Effector memory CD8-positive, alpha-beta T cell (primary cell): ENCODE measurements around the gene SFT2D3.

Experiments used
- ATAC-seq: fragments of 150-1000 bp; cut with Tn5 transposase; replicated peaks from 2 replicates; pipeline ENCODE4 v1.10.0; 2021; ENCODE audit warnings: mild to moderate bottlenecking, moderate library complexity
- DNase-seq, 3 experiments: peaks; one replicate each; pipeline ENCODE4 v3.0.0; 2021
- H3K27ac Mint-ChIP-seq, 2 donors: one replicate each; pipeline ENCODE4 v1.8.0; 2022; ENCODE audit warnings: mild to moderate bottlenecking in 2 of 2, mixed read lengths in 2 of 2, moderate library complexity in 2 of 2
- H3K27me3 Mint-ChIP-seq, 2 donors: one replicate each; pipeline ENCODE4 v1.8.0; 2022; ENCODE audit warnings: mixed read lengths in 2 of 2
- H3K36me3 Mint-ChIP-seq: one replicate; pipeline ENCODE4 v1.8.0; 2022; ENCODE audit warnings: mild to moderate bottlenecking, moderate library complexity, mixed read lengths; ENCODE audit not compliant: insufficient read depth
- H3K4me1 Mint-ChIP-seq, 2 donors: one replicate each; pipeline ENCODE4 v1.8.0; 2022; ENCODE audit warnings: low read depth in 2 of 2, mixed read lengths in 2 of 2
- H3K4me3 Mint-ChIP-seq, 2 donors: one replicate each; pipeline ENCODE4 v1.8.0; 2022; ENCODE audit warnings: mild to moderate bottlenecking in 2 of 2, mixed read lengths in 2 of 2, moderate library complexity in 2 of 2
- H3K9me3 Mint-ChIP-seq, 2 donors: one replicate each; pipeline ENCODE4 v1.8.0; 2022; ENCODE audit warnings: mixed read lengths in 2 of 2

The SFT2D3 gene

DNA sequence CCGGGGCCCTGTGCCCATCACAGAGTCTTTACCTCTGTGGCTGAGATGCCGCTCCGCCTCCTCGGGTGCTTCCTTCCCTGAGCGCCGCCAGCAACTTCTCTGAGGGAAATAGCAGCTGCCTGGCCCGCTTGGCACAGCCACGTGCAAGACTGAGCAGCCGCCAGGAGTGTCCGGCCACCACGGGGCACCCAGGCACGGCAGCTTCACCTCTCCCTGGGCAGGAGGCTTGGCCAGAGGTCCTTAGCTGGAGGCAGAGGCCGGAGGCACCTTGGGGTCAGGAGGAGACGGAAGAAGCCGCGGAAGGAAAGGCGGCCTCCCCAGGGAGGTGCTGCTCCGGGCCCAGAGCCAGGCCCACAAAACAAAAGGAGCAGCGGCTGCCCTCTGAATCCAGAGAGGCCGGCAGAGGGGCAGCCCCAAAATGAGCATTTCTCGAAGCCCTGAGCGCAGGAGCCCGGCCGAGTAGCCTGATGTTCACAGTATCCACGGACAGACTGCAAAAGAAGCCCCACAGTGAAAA lies 20.0 kb upstream of the SFT2D3 start:
- H3K36me3 Mint-ChIP-seq, result peaks cover 3% of the 10 kb centered on the region
- ATAC-seq (no peak), DNase-seq (no peak)
- no peaks in the 10 kb centered on the region for H3K9me3 Mint-ChIP-seq
- H3K4me3 Mint-ChIP-seq, result no peak overlapping the region
- H3K27ac Mint-ChIP-seq, result no peak overlapping the region
- peaks cover 0 to 2% of the 10 kb centered on the region in 2 donors for H3K4me1 Mint-ChIP-seq
- H3K27me3 Mint-ChIP-seq, result peaks cover 21 to 57% of the 10 kb centered on the region in 2 donors

DNA sequence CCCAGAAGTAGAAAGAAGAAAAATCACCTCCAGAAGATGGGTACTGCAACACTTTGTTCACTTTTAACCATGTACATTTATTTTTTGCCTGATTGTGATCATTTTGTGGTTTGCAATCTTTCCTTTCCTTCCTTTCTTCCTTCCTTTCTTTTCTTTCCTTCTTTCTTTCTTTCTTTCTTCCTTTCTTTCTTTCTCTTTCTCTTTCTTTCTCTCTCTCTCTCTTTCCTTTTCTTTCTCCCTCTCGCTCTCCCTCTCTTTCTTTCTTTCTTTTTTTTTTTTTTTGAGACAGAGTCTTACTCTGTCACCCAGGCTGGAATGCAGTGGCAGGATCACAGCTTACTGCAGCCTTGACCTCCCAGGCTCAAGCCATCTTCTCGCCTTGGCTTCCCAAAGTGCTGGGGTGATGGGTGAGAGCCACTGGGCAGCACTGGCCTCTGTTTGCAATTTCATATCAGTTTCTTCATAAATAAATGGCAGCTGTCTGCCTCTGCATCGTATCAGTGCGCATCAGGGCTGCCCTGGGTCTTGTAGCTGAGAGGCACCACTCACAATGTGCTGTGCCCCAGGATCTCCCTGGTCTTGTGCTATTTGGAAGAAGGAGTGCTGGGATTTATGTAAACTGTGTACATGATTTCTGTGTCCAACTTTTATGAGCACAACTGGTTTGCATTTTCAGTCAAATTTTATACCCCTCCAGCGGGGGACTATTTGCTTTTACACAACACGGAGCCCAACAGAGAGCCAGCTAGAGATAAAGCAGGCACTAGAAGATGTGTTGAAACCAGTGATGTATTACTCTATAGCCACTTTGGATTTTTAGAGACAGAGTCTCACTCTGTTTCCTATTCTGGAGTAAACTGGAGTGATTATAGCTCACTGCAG lies 19.1 kb upstream of the SFT2D3 start:
- no peak overlapping the region for H3K4me3 Mint-ChIP-seq
- no peak overlapping the region for H3K27ac Mint-ChIP-seq
- no peaks in the 10 kb centered on the region for H3K9me3 Mint-ChIP-seq
- H3K27me3 Mint-ChIP-seq, result peaks cover 12 to 55% of the 10 kb centered on the region in 2 donors
- ATAC-seq (no peak), DNase-seq (no peak)
- H3K36me3 Mint-ChIP-seq, result peaks cover 3% of the 10 kb centered on the region
- H3K4me1 Mint-ChIP-seq, result peaks cover 0 to 2% of the 10 kb centered on the region in 2 donors

DNA sequence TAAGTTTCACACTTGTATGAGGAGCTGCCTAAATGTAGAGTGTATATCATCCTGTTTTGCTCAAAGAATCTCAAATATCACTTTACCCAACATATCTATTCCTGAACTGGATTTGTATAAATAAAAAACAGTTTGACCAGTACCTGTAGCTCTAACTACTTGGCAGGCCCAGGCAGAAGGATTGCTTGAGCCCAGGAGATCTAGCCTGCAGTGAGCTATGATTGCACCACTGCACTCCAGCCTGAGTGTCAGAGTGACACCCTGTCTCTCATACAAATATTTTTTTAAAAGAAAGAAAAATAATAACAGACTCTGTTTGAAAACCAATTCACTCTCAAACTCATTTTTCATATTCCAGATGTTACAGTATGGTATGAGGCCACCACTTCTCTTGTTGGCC lies 18.2 kb upstream of the SFT2D3 start:
- Mint-ChIP-seq H3K4me3 (no peak overlapping the region), H3K4me1 (peaks cover 0 to 2% of the 10 kb centered on the region in 2 donors), H3K27me3 (peaks cover 9 to 50% of the 10 kb centered on the region in 2 donors), H3K9me3 (no peaks in the 10 kb centered on the region), H3K27ac (no peak overlapping the region), H3K36me3 (peaks cover 3% of the 10 kb centered on the region)
- ATAC-seq (no peak), DNase-seq (no peak)

DNA sequence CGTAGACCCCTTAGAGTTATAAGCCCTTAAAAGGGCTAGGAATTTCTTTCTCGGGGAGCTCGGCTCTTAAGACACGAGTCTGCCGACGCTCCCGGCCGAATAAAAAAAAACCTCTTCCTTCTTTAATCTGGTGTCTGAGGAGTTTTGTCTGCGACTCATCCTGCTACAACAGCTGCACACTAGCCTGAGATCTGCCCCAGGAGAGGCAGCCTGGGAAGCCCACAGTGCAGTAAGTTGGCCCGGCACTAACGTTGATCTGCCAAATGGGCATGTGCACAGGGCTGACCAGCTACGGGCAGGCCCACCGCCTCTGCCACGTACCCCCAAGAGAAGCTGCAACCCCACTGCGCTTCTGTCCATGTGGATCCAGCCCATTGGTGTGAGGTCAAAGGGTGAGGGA lies 17.5 kb upstream of the SFT2D3 start:
- peaks cover 3% of the 10 kb centered on the region for H3K36me3 Mint-ChIP-seq
- H3K4me1 Mint-ChIP-seq, result peaks cover 0 to 2% of the 10 kb centered on the region in 2 donors
- H3K27ac Mint-ChIP-seq, result peak overlapping the region in 1 of 2 donors; percentile 21
- no peak for ATAC-seq
- peaks cover 6 to 47% of the 10 kb centered on the region in 2 donors for H3K27me3 Mint-ChIP-seq
- no peak overlapping the region for H3K4me3 Mint-ChIP-seq
- DNase-seq, result no peak
- H3K9me3 Mint-ChIP-seq, result no peaks in the 10 kb centered on the region

DNA sequence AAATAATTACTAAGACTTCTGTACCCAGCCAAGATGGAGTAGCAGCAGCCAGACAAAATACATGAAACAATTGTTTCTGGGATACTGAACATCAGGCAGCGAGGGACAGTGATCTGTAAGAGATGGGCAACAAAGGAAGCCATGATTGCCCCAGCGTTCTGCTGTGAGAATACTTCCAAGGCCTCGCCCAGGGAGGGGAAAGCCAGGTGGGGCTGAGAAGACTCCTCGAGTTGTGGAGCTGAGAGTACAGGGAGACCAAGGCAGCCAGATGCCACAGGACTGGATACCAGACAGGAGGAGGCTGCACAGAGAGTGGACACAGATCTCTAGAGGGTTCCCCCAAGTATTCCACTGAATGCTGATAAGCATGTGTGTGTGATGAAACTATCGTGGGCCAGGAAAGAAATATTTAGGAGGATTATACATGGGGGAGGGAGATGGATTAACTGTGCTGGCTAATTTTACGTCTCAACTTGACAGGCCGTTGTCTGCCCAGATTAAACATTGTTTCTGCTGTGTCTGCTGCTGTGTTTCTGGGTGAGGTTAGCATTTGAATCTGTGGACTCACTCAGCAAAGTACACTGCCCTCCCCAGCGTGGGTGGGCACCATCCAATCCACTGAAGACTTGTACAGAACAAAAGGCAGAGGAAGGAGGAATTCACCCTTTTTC lies 15.8 kb upstream of the SFT2D3 start:
- ATAC-seq (no peak), DNase-seq (no peak)
- Mint-ChIP-seq H3K9me3 (no peaks in the 10 kb centered on the region), H3K36me3 (peaks cover 2% of the 10 kb centered on the region), H3K4me1 (peaks cover 0 to 2% of the 10 kb centered on the region in 2 donors), H3K4me3 (no peak overlapping the region), H3K27ac (no peak overlapping the region), H3K27me3 (peaks cover 5 to 45% of the 10 kb centered on the region in 2 donors)

DNA sequence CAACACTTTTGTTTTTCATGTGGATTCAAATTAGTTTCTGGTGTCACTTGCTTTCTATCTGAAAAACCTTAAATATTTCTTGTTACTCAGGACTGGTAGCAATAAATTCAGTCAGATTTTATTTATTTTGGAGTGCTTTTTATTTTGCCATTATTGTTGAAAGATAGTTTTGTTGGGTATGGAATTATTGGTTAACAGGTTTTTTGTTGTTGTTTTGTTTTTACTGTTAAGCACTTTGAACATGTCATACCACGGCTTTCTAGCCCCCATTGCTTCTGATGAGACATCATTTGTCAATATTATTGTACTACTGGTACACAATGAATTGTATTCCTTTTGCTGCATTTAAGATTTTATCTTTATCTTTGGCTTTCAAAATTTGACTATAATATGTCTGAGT lies 12.9 kb upstream of the SFT2D3 start:
- H3K27me3 Mint-ChIP-seq, result peaks cover 5 to 37% of the 10 kb centered on the region in 2 donors
- H3K36me3 Mint-ChIP-seq, result no peaks in the 10 kb centered on the region
- no peak overlapping the region for H3K4me3 Mint-ChIP-seq
- no peak for ATAC-seq
- H3K4me1 Mint-ChIP-seq, result no peaks in the 10 kb centered on the region
- no peak for DNase-seq
- H3K27ac Mint-ChIP-seq, result no peak overlapping the region
- H3K9me3 Mint-ChIP-seq, result peaks cover 6 to 13% of the 10 kb centered on the region in 2 donors

DNA sequence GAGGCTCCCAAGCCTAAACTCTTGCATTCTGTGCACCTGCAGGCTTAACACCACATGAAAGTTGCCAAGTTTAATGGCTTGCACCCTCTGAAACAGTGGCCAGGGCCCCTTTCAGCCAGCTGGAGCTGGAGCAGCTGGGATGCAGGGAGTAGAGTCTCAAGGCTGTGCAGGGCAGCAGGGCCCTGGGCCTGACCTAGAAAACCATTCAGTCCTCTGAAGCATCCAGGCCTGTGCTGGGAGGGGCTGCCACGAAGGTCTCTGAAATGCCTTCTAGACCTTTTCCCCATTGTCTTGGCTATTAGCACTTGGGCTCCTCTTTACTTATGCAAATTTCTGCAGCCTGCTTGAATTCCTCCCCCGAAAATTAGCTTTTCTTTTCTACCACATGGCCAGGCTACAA lies 10.6 kb upstream of the SFT2D3 start:
- ATAC-seq (no peak), DNase-seq (no peak)
- no peak overlapping the region for H3K4me3 Mint-ChIP-seq
- H3K4me1 Mint-ChIP-seq, result no peaks in the 10 kb centered on the region
- peaks cover 6 to 13% of the 10 kb centered on the region in 2 donors for H3K9me3 Mint-ChIP-seq
- H3K36me3 Mint-ChIP-seq, result no peaks in the 10 kb centered on the region
- H3K27ac Mint-ChIP-seq, result no peak overlapping the region
- peaks cover 5 to 23% of the 10 kb centered on the region in 2 donors for H3K27me3 Mint-ChIP-seq

DNA sequence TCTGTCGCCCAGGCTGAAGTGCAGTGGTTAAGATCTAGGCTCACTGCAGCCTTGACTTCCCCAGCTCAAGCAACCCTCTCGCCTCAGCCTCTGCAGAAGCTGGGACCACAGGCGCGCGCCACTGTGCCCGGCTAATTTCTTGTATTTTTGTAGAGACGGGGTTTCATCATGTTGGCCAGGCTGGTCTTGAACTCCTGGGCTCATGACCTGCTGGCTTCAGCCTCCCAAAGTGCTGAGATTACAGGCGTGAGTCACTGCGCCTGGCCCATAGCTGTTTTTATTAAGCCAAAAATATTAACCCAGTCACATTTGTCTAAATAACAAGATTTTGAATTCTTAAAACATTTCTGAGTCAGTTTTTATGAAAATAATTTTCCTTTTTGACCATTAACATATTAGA lies 6.3 kb upstream of the SFT2D3 start:
- DNase-seq, result no peak
- Mint-ChIP-seq H3K27me3 (peaks cover 0 to 13% of the 10 kb centered on the region in 2 donors), H3K27ac (no peak overlapping the region), H3K9me3 (peaks cover 6 to 13% of the 10 kb centered on the region in 2 donors), H3K36me3 (no peaks in the 10 kb centered on the region), H3K4me1 (no peaks in the 10 kb centered on the region), H3K4me3 (no peak overlapping the region)
- ATAC-seq, result no peak

DNA sequence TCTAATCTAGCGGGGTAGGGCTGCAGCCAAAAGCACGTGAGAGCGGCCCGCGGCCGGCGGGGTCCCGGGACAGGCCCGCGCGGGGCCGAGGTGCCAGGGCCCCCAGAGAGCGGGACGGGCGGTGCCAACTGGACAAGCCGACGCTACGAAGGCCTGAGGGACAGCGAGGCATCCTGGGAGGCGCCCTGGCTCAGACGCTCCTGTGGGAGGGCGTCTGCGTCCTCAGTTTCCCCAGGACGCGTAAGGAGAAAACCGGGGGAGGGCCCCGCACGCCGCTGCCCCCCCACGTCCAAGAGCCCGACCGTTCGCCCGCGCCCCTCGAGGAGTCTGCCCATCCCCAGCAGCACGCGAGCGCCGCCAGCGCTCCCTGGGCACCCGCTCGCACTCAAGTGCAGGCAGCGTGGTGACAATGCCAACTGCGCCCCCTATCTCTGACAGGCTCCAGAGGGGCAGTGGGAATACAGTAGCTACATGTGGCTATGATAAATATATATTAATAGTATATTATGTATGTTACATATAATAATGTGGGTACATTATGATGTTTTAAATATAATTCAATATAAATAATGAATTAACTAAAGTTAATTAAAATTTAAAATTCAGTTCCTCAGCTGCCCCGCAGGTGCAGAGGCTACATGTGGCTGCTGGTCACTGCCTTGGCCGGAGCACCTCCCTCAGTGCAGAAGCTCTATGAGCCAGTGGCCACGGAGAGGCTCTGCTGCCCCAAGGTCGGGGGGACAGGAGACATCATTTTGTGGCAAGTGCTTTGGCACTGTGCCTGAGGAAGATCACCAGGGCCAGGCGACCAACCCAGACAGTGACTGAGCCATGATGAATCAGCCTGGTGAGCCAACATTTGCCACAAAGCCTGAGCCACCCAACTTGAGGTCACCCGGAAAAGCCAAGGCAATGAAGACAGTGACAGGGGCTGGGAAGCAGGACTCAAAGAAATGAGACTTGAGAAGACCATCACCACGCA lies 5.5 kb upstream of the SFT2D3 start:
- H3K27me3 Mint-ChIP-seq, result peaks cover 0 to 13% of the 10 kb centered on the region in 2 donors
- peaks cover 8% of the 10 kb centered on the region for H3K36me3 Mint-ChIP-seq
- H3K4me3 Mint-ChIP-seq, result no peak overlapping the region
- ATAC-seq (peak; percentile 93), DNase-seq (peak in 2 of 3 experiments; percentile 50 to 53)
- no peak overlapping the region for H3K27ac Mint-ChIP-seq
- H3K4me1 Mint-ChIP-seq, result peaks cover 7% of the 10 kb centered on the region in 2 donors
- peaks cover 6 to 12% of the 10 kb centered on the region in 2 donors for H3K9me3 Mint-ChIP-seq

DNA sequence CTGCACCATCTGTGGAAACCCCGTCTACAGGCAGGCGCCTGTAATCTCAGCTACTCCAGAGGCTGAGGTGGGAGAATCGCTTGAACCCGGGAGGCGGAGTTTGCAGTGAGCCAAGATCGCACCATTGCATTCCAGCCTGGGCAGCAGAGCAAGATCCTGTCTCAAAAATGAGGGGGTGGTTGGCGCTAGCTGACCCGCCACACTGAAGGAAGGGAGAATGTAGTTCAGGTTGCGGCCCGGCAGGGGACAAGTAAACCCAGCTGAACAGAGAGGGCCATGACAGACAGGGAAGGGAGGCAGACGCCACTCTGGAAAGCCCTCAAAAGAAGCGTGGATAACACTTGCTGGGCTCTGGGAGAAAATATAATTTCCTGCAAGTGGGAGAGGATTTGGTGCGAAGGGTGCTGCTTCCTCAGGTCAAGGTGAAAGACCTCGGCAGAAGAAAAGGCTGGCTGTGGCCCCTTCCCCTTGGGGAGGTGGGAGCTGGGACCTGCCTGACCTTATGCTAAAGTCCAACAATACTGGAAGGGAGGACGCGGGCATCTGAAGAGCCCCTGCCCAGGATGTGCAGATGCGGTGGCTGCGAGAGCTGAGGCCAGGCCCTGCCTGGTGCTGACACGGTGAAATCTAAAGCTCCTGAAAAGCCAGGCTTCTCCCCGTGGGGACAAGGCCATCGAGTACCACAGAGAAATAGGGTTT lies 3.7 kb upstream of the SFT2D3 start:
- ATAC-seq, result no peak

DNA sequence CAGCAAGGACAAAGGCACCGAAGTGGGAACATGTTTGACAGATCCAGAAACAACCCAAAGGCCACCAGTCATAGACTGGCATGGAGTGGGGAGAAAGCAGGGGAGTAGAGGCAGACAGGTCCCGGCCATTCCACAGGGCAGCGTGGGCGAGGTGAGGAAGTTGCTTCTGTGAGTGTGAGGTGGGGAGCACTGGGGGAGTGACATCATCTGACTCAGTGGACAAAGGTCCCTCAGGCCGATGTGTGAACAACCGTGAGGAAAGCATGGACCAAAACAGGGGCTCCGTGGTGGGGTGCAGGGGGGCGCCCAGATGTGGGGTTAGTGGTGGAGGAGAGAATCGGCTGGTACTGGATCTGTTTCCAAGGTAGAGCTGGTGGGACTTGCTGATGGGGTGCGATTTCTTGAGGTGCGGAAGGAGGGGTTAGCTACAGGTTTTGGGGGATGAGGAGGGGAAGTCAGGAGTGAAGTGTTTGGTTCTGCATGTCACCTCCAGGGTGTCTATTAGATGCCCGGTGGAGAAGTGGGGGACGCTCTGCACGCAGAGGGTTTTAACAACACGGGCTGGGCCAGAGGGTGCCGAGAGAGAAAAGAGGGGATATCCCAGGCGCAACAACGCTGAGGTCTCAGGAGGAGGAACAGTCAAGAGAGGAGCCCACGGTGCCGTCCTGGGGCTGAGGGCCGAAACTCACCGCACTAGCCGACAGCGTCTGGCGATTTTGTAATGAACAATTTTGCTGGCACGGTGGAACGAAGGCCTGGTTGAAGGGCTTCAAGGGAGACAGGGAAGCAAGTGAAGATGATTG lies 2.5 kb upstream of the SFT2D3 start:
- Mint-ChIP-seq H3K27ac (no peak overlapping the region), H3K4me3 (no peak overlapping the region), H3K9me3 (no peaks in the 10 kb centered on the region), H3K27me3 (peaks cover 0 to 13% of the 10 kb centered on the region in 2 donors), H3K4me1 (peaks cover 16 to 17% of the 10 kb centered on the region in 2 donors), H3K36me3 (peaks cover 23% of the 10 kb centered on the region)
- DNase-seq (no peak), ATAC-seq (no peak)

More for the DNA sequence above, 3.7 kb upstream of the SFT2D3 start:
- DNase-seq, result no peak
- Mint-ChIP-seq H3K4me3 (no peak overlapping the region), H3K27me3 (peaks cover 0 to 13% of the 10 kb centered on the region in 2 donors), H3K9me3 (no peaks in the 10 kb centered on the region), H3K27ac (no peak overlapping the region), H3K36me3 (peaks cover 21% of the 10 kb centered on the region), H3K4me1 (peaks cover 13 to 17% of the 10 kb centered on the region in 2 donors)
